ENCODE measurements around the gene MAPKAPK5.

DNA sequence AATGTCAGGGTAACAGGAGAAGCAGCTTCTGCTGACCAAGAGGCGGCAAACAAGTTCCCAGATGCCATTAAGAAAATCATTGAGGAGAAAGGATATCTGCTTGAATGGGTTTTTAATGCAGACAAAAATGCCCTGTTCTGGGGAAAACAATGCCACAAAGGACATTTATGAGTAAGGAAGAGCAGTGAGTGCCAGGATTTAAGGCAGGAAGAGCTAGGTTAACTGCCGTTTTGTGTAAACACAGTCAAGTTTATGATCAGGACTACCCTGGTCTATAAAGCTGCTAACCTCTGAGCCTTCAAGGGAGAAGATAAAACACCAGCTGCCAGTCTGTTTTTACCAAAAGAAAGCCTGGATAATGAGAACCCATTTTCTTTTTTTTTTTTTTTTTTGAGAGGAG lies 8.5 kb downstream of the MAPKAPK5 start:
- TF ChIP-seq, protein P1, sequence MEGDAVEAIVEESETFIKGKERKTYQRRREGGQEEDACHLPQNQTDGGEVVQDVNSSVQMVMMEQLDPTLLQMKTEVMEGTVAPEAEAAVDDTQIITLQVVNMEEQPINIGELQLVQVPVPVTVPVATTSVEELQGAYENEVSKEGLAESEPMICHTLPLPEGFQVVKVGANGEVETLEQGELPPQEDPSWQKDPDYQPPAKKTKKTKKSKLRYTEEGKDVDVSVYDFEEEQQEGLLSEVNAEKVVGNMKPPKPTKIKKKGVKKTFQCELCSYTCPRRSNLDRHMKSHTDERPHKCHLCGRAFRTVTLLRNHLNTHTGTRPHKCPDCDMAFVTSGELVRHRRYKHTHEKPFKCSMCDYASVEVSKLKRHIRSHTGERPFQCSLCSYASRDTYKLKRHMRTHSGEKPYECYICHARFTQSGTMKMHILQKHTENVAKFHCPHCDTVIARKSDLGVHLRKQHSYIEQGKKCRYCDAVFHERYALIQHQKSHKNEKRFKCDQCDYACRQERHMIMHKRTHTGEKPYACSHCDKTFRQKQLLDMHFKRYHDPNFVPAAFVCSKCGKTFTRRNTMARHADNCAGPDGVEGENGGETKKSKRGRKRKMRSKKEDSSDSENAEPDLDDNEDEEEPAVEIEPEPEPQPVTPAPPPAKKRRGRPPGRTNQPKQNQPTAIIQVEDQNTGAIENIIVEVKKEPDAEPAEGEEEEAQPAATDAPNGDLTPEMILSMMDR (IDR thresholded peaks at IDR 0.05; ENCODE audit: low read depth, low read length, poor library complexity, severe bottlenecking): no peak
- TF ChIP-seq EZH2phosphoT487 (IDR thresholded peaks at IDR 0.05; ENCODE audit: borderline replicate concordance, low read length): no peak
